Endothelial cell of umbilical vein (primary cell): ENCODE data around the gene MGAT5B. TPM values are rescaled to one million over a fixed set of nuclear protein-coding genes. Genes with fewer than 3 reads are reported as not detected.

Experiments used
- BruUV-seq: library from RNA; stranded (reverse); fragments of 400-500 nt; replicated peaks from 2 replicates; lab custom pipeline; 2021; lab: Mats Ljungman, UMichigan
- CTCF ChIA-PET: fragments of 300-600, 350-600 bp; sonication (Branson Sonifier 250); formaldehyde crosslinking; loops from one replicate; lab custom pipeline; 2021; ENCODE audit warnings: antibody characterized with exemption, inconsistent platforms; lab: Charles Lee
- POLR2A ChIA-PET: fragments of 300-600, 350-600 bp; sonication (Branson Sonifier 250); formaldehyde crosslinking; loops from one replicate; lab custom pipeline; 2021; ENCODE audit warnings: antibody characterized with exemption, inconsistent platforms; lab: Charles Lee
- DNase-seq: peaks from one replicate; pipeline ENCODE4 v3.0.0-alpha.2; 2011; ENCODE audit warnings: low read depth, low spot score
- FAIRE-seq: peaks from 2 replicates; lab custom pipeline; 2011; peaks lifted over from hg19 to GRCh38; lab: Jason Lieb, UNC
- H2AFZ ChIP-seq: 2 replicates; pipeline ENCODE4 v1.6.0; 2012; ENCODE audit warnings: low read depth, low read length, control low read depth, inconsistent platforms
- H3K27ac ChIP-seq: 2 replicates; pipeline ENCODE4 v1.5.1; 2011; ENCODE audit warnings: low read depth, mild to moderate bottlenecking, control low read depth, low read length, moderate library complexity; ENCODE audit not compliant: insufficient read depth
- H3K27me3 ChIP-seq, 2 experiments: 2 replicates each; pipeline versions ENCODE4 v1.6.0 to v1.6.1; 2011; ENCODE audit warnings: low read length in 2 of 2, mixed read lengths in 1 of 2; ENCODE audit not compliant: control insufficient read depth in 2 of 2, insufficient read depth in 2 of 2
- H3K36me3 ChIP-seq, 2 experiments: 2 replicates in 1 of 2; 3 replicates in 1 of 2; pipeline ENCODE4 v1.5.1; 2011; ENCODE audit warnings: low read length in 2 of 2, mild to moderate bottlenecking in 1 of 2, moderate library complexity in 1 of 2; ENCODE audit not compliant: control insufficient read depth in 2 of 2, insufficient read depth in 2 of 2; ENCODE audit errors: extremely low read depth in 1 of 2
- H3K4me1 ChIP-seq: 3 replicates; pipeline ENCODE4 v1.5.1; 2011; ENCODE audit warnings: mild to moderate bottlenecking, low read length; ENCODE audit not compliant: control insufficient read depth, insufficient read depth; ENCODE audit errors: extremely low read depth
- H3K4me2 ChIP-seq: 2 replicates; pipeline ENCODE4 v1.6.1; 2011; ENCODE audit warnings: low read length, control low read depth, mixed read lengths; ENCODE audit not compliant: insufficient read depth
- H3K4me3 ChIP-seq, 3 experiments: fragments of 200-600 bp in 1 of 3; sonication (generic), shearing (Covaris generic) in 1 of 3; replicated peaks in 1 of 3; 2 replicates each; pipeline ENCODE4 v1.5.1; 2011 to 2016; ENCODE audit warnings: control low read depth in 3 of 3, low read length in 3 of 3, mild to moderate bottlenecking in 2 of 3, inconsistent platforms in 1 of 3, low read depth in 1 of 3, moderate library complexity in 1 of 3; ENCODE audit not compliant: insufficient read depth in 1 of 3
- H3K79me2 ChIP-seq: 2 replicates; pipeline ENCODE4 v1.6.0; 2012; ENCODE audit warnings: low read length, inconsistent platforms; ENCODE audit not compliant: control insufficient read depth, insufficient read depth
- H3K9ac ChIP-seq: replicated peaks from 2 replicates; pipeline ENCODE3; 2011; ENCODE audit warnings: low read length, control low read depth; ENCODE audit not compliant: insufficient read depth; ENCODE audit errors: extremely low read depth
- H3K9me1 ChIP-seq: replicated peaks from 3 replicates; pipeline ENCODE4 v1.6.0; 2011; ENCODE audit warnings: mild to moderate bottlenecking, low read length; ENCODE audit not compliant: control insufficient read depth, insufficient read depth; ENCODE audit errors: extremely low read depth
- H3K9me3 ChIP-seq: replicated peaks from 2 replicates; pipeline ENCODE4 v1.5.1; 2012; ENCODE audit warnings: low read length, inconsistent platforms; ENCODE audit not compliant: control insufficient read depth, insufficient read depth
- H4K20me1 ChIP-seq: replicated peaks from 2 replicates; pipeline ENCODE3; 2011; ENCODE audit warnings: mild to moderate bottlenecking, low read length; ENCODE audit not compliant: control insufficient read depth, insufficient read depth; ENCODE audit errors: extremely low read depth
- EZH2 ChIP-seq: IDR thresholded peaks from 2 replicates; pipeline ENCODE4 v1.6.1; 2012; ENCODE audit warnings: borderline replicate concordance, low read depth, mild to moderate bottlenecking, moderate library complexity, low read length, inconsistent platforms; ENCODE audit not compliant: severe bottlenecking
- FOS ChIP-seq: IDR thresholded peaks from 2 replicates; pipeline ENCODE4 v1.6.1; 2011; ENCODE audit warnings: mild to moderate bottlenecking, low read length, moderate library complexity, borderline replicate concordance; ENCODE audit not compliant: insufficient read depth
- JUN ChIP-seq: IDR thresholded peaks from 2 replicates; pipeline ENCODE4 v1.6.1; 2011; ENCODE audit warnings: borderline replicate concordance, low read depth; ENCODE audit not compliant: insufficient read length, insufficient read depth
- MAX ChIP-seq: IDR thresholded peaks from 2 replicates; pipeline ENCODE4 v1.6.1; 2011; ENCODE audit not compliant: insufficient read depth, insufficient read length
- MYC ChIP-seq: IDR thresholded peaks from one replicate; pipeline ENCODE4 v1.6.1; 2011; ENCODE audit warnings: mild to moderate bottlenecking, low read depth, low read length
- POLR2A ChIP-seq: IDR thresholded peaks from 2 replicates; pipeline ENCODE4 v1.6.1; 2012; ENCODE audit warnings: low read depth, mild to moderate bottlenecking, control low read depth, low read length
- dilution Hi-C: fragments of 300-500 bp; cut with MboI; formaldehyde crosslinking; loops from one replicate; pipeline ENCODE4 v1.15.0; 2019; ENCODE audit warnings: low sequenced_read_pairs; ENCODE audit not compliant: extremely low pct_ligation_motif_present
- intact Hi-C: fragments of 100-400 bp; cut with micrococcal nuclease; formaldehyde crosslinking; loops from one replicate; pipeline ENCODE4 v1.10.0; 2022
- polyA plus RNA-seq, 4 experiments: library from polyadenylated mRNA; depleted of rRNA in 3 of 4; stranded (reverse) in 3 of 4; unstranded in 1 of 4; fragments of >200 nt; gene quantifications; 2 replicates each; pipeline versions ENCODE4 v1.2.1 to v1.2.3, GENCODE V29; 2011 to 2012; ENCODE audit warnings: missing spikeins in 1 of 4
- total RNA-seq: library from RNA; stranded (reverse); gene quantifications from 2 replicates; pipeline ENCODE4 v1.2.3, GENCODE V29; 2021

MGAT5B gene
- total and polyA plus RNA-seq, 2 donors (not counting 3 experiments of a cell fraction or from before 2014, with no cell fraction given) = 1.7 to 2.1 TPM

- intact Hi-C loops = loop anchor here (5.0 kb wide), 2 partner anchors 73 to 382 kb away; no protein-coding TSS in a partner anchor
These were observed 3.0 kb upstream of the MGAT5B start for GRCh38 chr17:76865174-76865573.

DNA sequence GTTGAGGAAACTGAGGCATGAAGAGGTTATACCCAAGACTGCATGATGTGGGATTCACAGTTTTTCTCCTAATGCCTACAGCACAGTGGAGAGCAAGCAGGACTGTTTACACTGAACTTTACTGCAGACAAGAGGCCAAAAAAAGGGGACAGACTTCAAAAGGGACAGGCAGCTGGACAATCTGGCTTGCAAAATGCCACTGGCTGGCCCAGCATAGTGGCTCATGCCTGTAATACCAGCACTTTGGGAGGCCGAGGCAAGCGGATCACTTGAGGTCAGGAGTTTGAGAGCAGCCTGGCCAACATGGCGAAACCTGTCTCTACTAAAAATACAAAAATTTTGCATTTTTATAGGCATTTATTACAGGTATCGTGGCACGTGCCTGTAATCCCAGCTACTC is 2.0 kb upstream of the MGAT5B start:
- Histone ChIP-seq H3K79me2 (no peaks in the 10 kb centered on the region), H3K4me2 (no peak overlapping the region), H3K27ac (no peak overlapping the region), H4K20me1 (no peaks in the 10 kb centered on the region), H3K9me3 (no peaks in the 10 kb centered on the region), H3K9ac (no peak overlapping the region), H3K27me3 (peaks cover 0 to 12% of the 10 kb centered on the region in 2 experiments), H3K4me3 (no peak overlapping the region), H2AFZ (no peak overlapping the region), H3K4me1 (peaks cover 14% of the 10 kb centered on the region), H3K36me3 (no peaks in the 10 kb centered on the region), H3K9me1 (no peaks in the 10 kb centered on the region)
- CTCF ChIA-PET = interaction anchor here (8.4 kb wide), 1 partner anchor 191 kb away, joined by 334 read pairs; no protein-coding TSS in a partner anchor
- POLR2A ChIA-PET = no interaction called here
- no peak for TF ChIP-seq MYC
- TF ChIP-seq MAX = no peak
- no peak for TF ChIP-seq FOS
- intact Hi-C loops = loop anchor here (5.0 kb wide), 2 partner anchors 74 to 381 kb away; no protein-coding TSS in a partner anchor
- no peak for FAIRE-seq
- no TSS peak for BruUV-seq
- DNase-seq = no peak
- dilution Hi-C loops = no loop called here

More at GRCh38 chr17:76865174-76865573, 3.0 kb upstream of the MGAT5B start:
- no peak overlapping the region for H2AFZ ChIP-seq
- FAIRE-seq (no peak), DNase-seq (no peak)
- H4K20me1 ChIP-seq = no peaks in the 10 kb centered on the region
- ChIA-PET CTCF (interaction anchor here (0.7 to 8.4 kb wide), 2 partner anchors 191 to 192 kb away, joined by 4 to 334 read pairs; no protein-coding TSS in a partner anchor), POLR2A (no interaction called here)
- TF ChIP-seq POLR2A (no peak), EZH2 (no peak), MYC (no peak), FOS (no peak), JUN (no peak)
- H3K4me3 ChIP-seq = no peak overlapping the region
- dilution Hi-C loops = no loop called here
- H3K9me3 ChIP-seq = no peaks in the 10 kb centered on the region
- H3K79me2 ChIP-seq = no peaks in the 10 kb centered on the region
- no peak overlapping the region for H3K27ac ChIP-seq
- peaks cover 11% of the 10 kb centered on the region for H3K4me1 ChIP-seq
- peaks cover 0 to 12% of the 10 kb centered on the region in 2 experiments for H3K27me3 ChIP-seq
- no peaks in the 10 kb centered on the region for H3K36me3 ChIP-seq
- H3K4me2 ChIP-seq = no peak overlapping the region
- no TSS peak for BruUV-seq
- H3K9me1 ChIP-seq = no peaks in the 10 kb centered on the region
- H3K9ac ChIP-seq = no peak overlapping the region
